Measurements from ENCODE around the gene FAM76B. TPM values are rescaled to one million over a fixed set of nuclear protein-coding genes. Genes with fewer than 3 reads are reported as not detected.

The FAM76B gene
- total RNA-seq, 2 donors from 2014 or later = 24.4 to 79.5 TPM

- H3K9me3 ChIP-seq = no peaks in the 10 kb centered on the region
- TF ChIP-seq POLR2A (IDR thresholded peaks at IDR 0.05) (no peak), POLR2AphosphoS5 (IDR thresholded peaks at IDR 0.05) (no peak)
- TF ChIP-seq, protein P1, sequence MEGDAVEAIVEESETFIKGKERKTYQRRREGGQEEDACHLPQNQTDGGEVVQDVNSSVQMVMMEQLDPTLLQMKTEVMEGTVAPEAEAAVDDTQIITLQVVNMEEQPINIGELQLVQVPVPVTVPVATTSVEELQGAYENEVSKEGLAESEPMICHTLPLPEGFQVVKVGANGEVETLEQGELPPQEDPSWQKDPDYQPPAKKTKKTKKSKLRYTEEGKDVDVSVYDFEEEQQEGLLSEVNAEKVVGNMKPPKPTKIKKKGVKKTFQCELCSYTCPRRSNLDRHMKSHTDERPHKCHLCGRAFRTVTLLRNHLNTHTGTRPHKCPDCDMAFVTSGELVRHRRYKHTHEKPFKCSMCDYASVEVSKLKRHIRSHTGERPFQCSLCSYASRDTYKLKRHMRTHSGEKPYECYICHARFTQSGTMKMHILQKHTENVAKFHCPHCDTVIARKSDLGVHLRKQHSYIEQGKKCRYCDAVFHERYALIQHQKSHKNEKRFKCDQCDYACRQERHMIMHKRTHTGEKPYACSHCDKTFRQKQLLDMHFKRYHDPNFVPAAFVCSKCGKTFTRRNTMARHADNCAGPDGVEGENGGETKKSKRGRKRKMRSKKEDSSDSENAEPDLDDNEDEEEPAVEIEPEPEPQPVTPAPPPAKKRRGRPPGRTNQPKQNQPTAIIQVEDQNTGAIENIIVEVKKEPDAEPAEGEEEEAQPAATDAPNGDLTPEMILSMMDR (IDR thresholded peaks at IDR 0.05) = no peak
- DNase-seq (ENCODE audit: low spot score) = no peak
- 85% methylated on average over 5 of the region's 5 CpGs for WGBS
- H3K36me3 ChIP-seq = no peaks in the 10 kb centered on the region
- intact Hi-C loops (cut with DNase I) = no loop called here
- no peak overlapping the region for H3K27ac ChIP-seq
- no peaks in the 10 kb centered on the region for H3K27me3 ChIP-seq (replicated peaks; ENCODE audit: insufficient read depth)
- H3K4me3 ChIP-seq = no peak overlapping the region
- no peaks in the 10 kb centered on the region for H3K4me1 ChIP-seq (replicated peaks)
Observed at GRCh38 chr11:95794086-95794485, 4.5 kb upstream of the FAM76B start.

DNA sequence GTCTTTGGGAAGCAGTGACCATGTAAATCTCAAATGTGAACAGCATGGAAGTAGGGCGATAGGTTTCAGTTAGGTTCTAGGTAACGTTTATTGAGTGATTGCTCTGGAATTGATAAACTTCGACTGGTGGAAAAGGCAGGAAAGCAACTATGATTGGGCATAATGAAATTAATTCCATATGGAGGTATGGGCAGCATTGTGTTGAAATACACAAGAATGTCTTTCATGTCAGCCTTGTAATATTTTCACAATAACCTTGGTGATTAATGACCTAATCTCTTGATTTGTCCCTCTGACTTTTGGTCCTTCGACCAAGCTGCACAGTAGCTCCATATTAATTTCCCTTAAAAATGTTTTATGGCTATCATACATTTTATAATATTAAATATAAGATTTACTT, 3.5 kb upstream of the FAM76B start:
- H3K4me3 ChIP-seq = no peak overlapping the region
- no peak for DNase-seq (ENCODE audit: low spot score)
- H3K9me3 ChIP-seq = no peaks in the 10 kb centered on the region
- intact Hi-C loops (cut with DNase I) = no loop called here
- no peak for TF ChIP-seq POLR2AphosphoS5 (IDR thresholded peaks at IDR 0.05)
- TF ChIP-seq POLR2A (IDR thresholded peaks at IDR 0.05) = no peak
- no peaks in the 10 kb centered on the region for H3K36me3 ChIP-seq
- 93% methylated on average over 4 of the region's 4 CpGs for WGBS
- no peaks in the 10 kb centered on the region for H3K4me1 ChIP-seq (replicated peaks)
- H3K27me3 ChIP-seq (replicated peaks; ENCODE audit: insufficient read depth) = no peaks in the 10 kb centered on the region
- H3K27ac ChIP-seq = no peak overlapping the region

GRCh38 chr11:95792700-95793099, 3.1 kb upstream of the FAM76B start:
- 86% methylated on average over 7 of the region's 7 CpGs for WGBS
- no peak for DNase-seq (ENCODE audit: low spot score)
- TF ChIP-seq, protein P1 (IDR thresholded peaks at IDR 0.05) = no peak
- TF ChIP-seq POLR2AphosphoS5 (IDR thresholded peaks at IDR 0.05) (no peak), POLR2A (IDR thresholded peaks at IDR 0.05) (no peak)

DNA sequence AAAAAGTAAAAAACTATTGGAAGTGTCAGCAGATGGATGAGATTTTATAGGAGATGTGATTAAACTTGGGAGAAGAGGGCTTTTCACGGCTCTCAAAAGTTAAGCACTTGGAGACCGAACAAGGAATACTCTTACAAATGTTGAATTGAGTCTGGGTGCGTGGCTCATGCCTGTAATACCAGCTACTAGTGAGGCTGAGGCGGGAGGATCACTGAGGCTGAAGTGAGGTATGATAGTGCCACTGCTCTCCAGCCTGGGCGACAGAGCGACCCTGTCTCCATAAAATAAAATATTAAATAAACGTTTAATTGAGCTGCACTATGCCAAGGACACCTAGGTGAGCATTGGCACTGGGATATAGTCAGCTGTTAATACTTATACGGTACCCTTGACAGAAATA, 2.6 kb upstream of the FAM76B start:
- WGBS = 84% methylated on average over 8 of the region's 8 CpGs
- H3K36me3 ChIP-seq = no peaks in the 10 kb centered on the region
- no peak overlapping the region for H3K27ac ChIP-seq
- H3K4me3 ChIP-seq = no peak overlapping the region
- intact Hi-C loops (cut with DNase I) = no loop called here
- TF ChIP-seq POLR2AphosphoS5 (IDR thresholded peaks at IDR 0.05) (no peak), POLR2A (IDR thresholded peaks at IDR 0.05) (no peak)
- TF ChIP-seq, protein P1 (IDR thresholded peaks at IDR 0.05) = no peak
- no peaks in the 10 kb centered on the region for H3K9me3 ChIP-seq
- DNase-seq (ENCODE audit: low spot score) = no peak
- no peaks in the 10 kb centered on the region for H3K27me3 ChIP-seq (replicated peaks; ENCODE audit: insufficient read depth)
- no peaks in the 10 kb centered on the region for H3K4me1 ChIP-seq (replicated peaks)

More at GRCh38 chr11:95792700-95793099, 3.1 kb upstream of the FAM76B start:
- no peaks in the 10 kb centered on the region for H3K9me3 ChIP-seq
- H3K27me3 ChIP-seq (replicated peaks; ENCODE audit: insufficient read depth) = no peaks in the 10 kb centered on the region
- intact Hi-C loops (cut with DNase I) = no loop called here
- no peak overlapping the region for H3K4me3 ChIP-seq
- H3K36me3 ChIP-seq = no peaks in the 10 kb centered on the region
- H3K27ac ChIP-seq = no peak overlapping the region
- H3K4me1 ChIP-seq (replicated peaks) = no peaks in the 10 kb centered on the region

DNA sequence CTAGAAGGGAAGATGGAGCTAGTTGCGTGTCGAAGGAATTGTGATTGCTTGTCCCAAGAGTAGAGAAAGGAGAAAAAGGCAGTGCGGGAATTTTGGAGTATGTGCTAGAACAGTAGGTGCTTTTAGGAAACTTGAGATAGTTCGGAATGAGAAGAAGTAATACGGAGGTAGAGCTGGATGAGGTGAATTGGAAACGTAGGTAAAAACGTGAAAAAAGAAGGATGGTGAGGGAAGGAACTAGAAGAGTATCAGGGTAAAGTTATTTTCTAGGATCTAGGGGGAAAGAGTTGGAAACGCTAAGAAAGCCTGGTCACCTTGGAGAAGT, 2.1 kb upstream of the FAM76B start:
- Histone ChIP-seq H3K9me3 (no peaks in the 10 kb centered on the region), H3K36me3 (no peaks in the 10 kb centered on the region), H3K4me3 (peak overlapping the region; percentile 90 to 95), H3K27ac (no peak overlapping the region), H3K27me3 (replicated peaks; ENCODE audit: insufficient read depth) (no peaks in the 10 kb centered on the region), H3K4me1 (replicated peaks) (no peaks in the 10 kb centered on the region)
- no peak for DNase-seq (ENCODE audit: low spot score)
- WGBS = 46% methylated on average over 8 of the region's 8 CpGs
- TF ChIP-seq, protein P1 (IDR thresholded peaks at IDR 0.05) = no peak
- TF ChIP-seq POLR2AphosphoS5 (IDR thresholded peaks at IDR 0.05) (no peak), POLR2A (IDR thresholded peaks at IDR 0.05) (no peak)
- intact Hi-C loops (cut with DNase I) = no loop called here

All from prostate gland (tissue), 2 donors.